Natural killer cell treated with Interleukin-12 subunit alpha and Interleukin-12 subunit beta and Interleukin-15 and Interleukin-18, amount 100 ng/mL, for 72 hours (primary cell): Measurements from ENCODE around the gene TMEM63B. TPM values are rescaled to one million over a fixed set of nuclear protein-coding genes. Genes with fewer than 3 reads are reported as not detected.
"Not testable (repeated sequence)": the region's sequence is repeated elsewhere in the genome, so short reads cannot be mapped to it uniquely, and the experiment has no call there.

ENCODE experiments used
- ATAC-seq, 2 donors: fragments of 150-1000 bp; cut with Tn5 transposase in 1 of 2; sonication (Bioruptor Pico), chemical (Tn5 transposase) in 1 of 2; 2 replicates each; pipeline ENCODE4 v1.10.0; 2021
- DNase-seq: peaks from one replicate; pipeline ENCODE4 v3.0.0; 2022; ENCODE audit warnings: low spot score
- H3K27ac Mint-ChIP-seq, 2 donors: 1 replicate in 1 of 2; 2 replicates in 1 of 2; pipeline ENCODE4 v1.8.0; 2022; ENCODE audit warnings: mixed read lengths in 2 of 2, mild to moderate bottlenecking in 1 of 2, moderate library complexity in 1 of 2
- H3K27me3 Mint-ChIP-seq, 2 donors: 1 replicate in 1 of 2; 2 replicates in 1 of 2; pipeline ENCODE4 v1.8.0; 2022; ENCODE audit warnings: mixed read lengths in 2 of 2
- H3K36me3 Mint-ChIP-seq: one replicate; pipeline ENCODE4 v1.8.0; 2022; ENCODE audit warnings: mixed read lengths
- H3K4me1 Mint-ChIP-seq, 2 donors: 1 replicate in 1 of 2; 2 replicates in 1 of 2; pipeline ENCODE4 v1.8.0; 2022; ENCODE audit warnings: low read depth in 2 of 2, mixed read lengths in 2 of 2, mild to moderate bottlenecking in 1 of 2
- H3K4me3 Mint-ChIP-seq: one replicate; pipeline ENCODE4 v1.8.0; 2022; ENCODE audit warnings: mixed read lengths
- H3K9me3 Mint-ChIP-seq: 2 replicates; pipeline ENCODE4 v1.8.0; 2022; ENCODE audit warnings: mixed read lengths
- total RNA-seq, 2 donors: library from RNA; stranded (reverse); gene quantifications; one replicate each; pipeline ENCODE4 v1.2.3, GENCODE V29; 2022

TMEM63B gene
- total RNA-seq, 2 donors from 2014 or later = 21.2 to 22.2 TPM

GRCh38 chr6:44181784-44182183 is 54.4 kb downstream of the TMEM63B start:
- H3K9me3 Mint-ChIP-seq, H3K27me3 Mint-ChIP-seq, H3K27ac Mint-ChIP-seq, ATAC-seq, DNase-seq, H3K36me3 Mint-ChIP-seq, H3K4me3 Mint-ChIP-seq: not testable (repeated sequence)
- peaks cover 0 to 12% of the 10 kb centered on the region in 2 donors for H3K4me1 Mint-ChIP-seq

GRCh38 chr6:44182911-44183390 is 55.6 kb downstream of the TMEM63B start:
- Mint-ChIP-seq H3K4me3 (no peak overlapping the region), H3K9me3 (no peaks in the 10 kb centered on the region), H3K27ac (no peak overlapping the region), H3K4me1 (peaks cover 0 to 5% of the 10 kb centered on the region in 2 donors), H3K36me3 (no peaks in the 10 kb centered on the region), H3K27me3 (peaks cover 8 to 10% of the 10 kb centered on the region in 2 donors)
- no peak for DNase-seq
- no peak for ATAC-seq

DNA sequence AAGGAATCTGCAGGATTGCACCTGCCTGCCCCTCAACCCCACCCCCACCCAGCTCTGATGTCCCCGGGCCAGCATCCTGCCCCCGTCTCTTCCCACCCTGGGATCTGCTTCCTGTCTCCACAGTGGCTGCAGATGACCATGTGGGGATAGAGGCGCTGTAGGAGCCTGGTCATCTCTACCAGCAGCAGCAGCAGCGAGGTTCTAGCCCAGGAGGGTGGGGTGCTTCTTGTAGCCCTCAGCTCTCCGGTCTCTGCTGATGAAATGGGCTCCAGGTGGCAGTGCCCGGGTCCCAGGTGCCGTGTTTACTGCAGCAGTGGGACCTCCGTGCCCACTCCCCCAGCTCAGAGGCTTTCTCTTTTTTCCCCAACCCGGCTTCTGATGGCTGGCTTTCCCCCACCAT is 56.4 kb downstream of the TMEM63B start:
- H3K27ac Mint-ChIP-seq = no peak overlapping the region
- H3K9me3 Mint-ChIP-seq = no peaks in the 10 kb centered on the region
- H3K36me3 Mint-ChIP-seq = no peaks in the 10 kb centered on the region
- peaks cover 0 to 5% of the 10 kb centered on the region in 2 donors for H3K4me1 Mint-ChIP-seq
- peaks cover 8 to 10% of the 10 kb centered on the region in 2 donors for H3K27me3 Mint-ChIP-seq
- DNase-seq (no peak), ATAC-seq (no peak)
- no peak overlapping the region for H3K4me3 Mint-ChIP-seq

DNA sequence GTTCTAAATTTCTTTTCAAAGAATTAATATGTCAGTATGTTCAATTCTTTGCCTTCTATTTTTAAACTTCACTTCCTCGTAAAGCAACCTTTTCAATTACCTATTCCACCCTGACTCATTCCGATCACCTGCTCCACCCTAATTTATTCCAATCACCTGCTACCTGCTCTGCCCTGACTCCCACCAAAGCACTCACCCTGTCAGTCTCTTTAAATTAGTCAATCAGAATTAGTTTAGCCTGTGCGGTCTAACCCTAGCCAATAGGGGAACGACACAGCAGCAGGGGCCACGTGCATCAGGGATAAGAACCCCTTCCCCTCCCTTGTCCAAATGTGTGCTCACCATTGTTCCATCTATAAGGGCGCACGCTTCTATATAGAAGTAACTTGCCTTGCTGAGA is 58.0 kb downstream of the TMEM63B start:
- H3K36me3 Mint-ChIP-seq, DNase-seq, H3K27ac Mint-ChIP-seq, H3K4me1 Mint-ChIP-seq, H3K9me3 Mint-ChIP-seq, H3K4me3 Mint-ChIP-seq, ATAC-seq: not testable (repeated sequence)
- H3K27me3 Mint-ChIP-seq = peaks cover 8 to 12% of the 10 kb centered on the region in 2 donors

- Mint-ChIP-seq H3K4me3 (no peak overlapping the region), H3K27me3 (peaks cover 8 to 12% of the 10 kb centered on the region in 2 donors), H3K27ac (no peak overlapping the region)
Observed at GRCh38 chr6:44185953-44186634, 58.7 kb downstream of the TMEM63B start.

GRCh38 chr6:44186635-44187025 is 59.3 kb downstream of the TMEM63B start:
- no peak for ATAC-seq
- no peak overlapping the region for H3K27ac Mint-ChIP-seq
- peaks cover 8 to 12% of the 10 kb centered on the region in 2 donors for H3K27me3 Mint-ChIP-seq
- DNase-seq = no peak
- H3K4me1 Mint-ChIP-seq = peaks cover 0 to 5% of the 10 kb centered on the region in 2 donors
- no peaks in the 10 kb centered on the region for H3K36me3 Mint-ChIP-seq
- no peak overlapping the region for H3K4me3 Mint-ChIP-seq
- no peaks in the 10 kb centered on the region for H3K9me3 Mint-ChIP-seq

More at GRCh38 chr6:44185953-44186634, 58.7 kb downstream of the TMEM63B start:
- ATAC-seq (peak in 1 of 2 donors; percentile 12), DNase-seq (no peak)
- Mint-ChIP-seq H3K4me1 (peaks cover 0 to 5% of the 10 kb centered on the region in 2 donors), H3K36me3 (no peaks in the 10 kb centered on the region), H3K9me3 (no peaks in the 10 kb centered on the region)

DNA sequence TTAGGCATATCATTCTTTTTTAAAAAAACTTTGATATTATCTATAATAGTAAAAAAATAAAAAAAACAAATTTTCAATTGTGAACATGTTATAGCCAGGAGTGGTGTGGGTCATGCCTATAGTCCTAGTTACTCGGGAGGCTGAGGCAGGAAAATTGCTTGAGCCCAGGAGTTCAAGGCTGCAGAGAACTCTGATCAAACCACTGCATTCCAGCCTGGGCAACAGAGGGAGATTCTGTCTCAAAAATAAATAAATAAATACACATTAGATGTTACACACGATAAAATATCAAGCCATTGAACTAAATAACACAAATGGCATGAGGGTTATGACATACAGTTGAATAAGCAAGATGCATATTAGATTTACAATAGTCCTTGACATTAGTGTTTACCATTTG is 61.5 kb downstream of the TMEM63B start:
- no peak overlapping the region for H3K4me3 Mint-ChIP-seq
- ATAC-seq (no peak), DNase-seq (no peak)
- no peak overlapping the region for H3K27ac Mint-ChIP-seq
- H3K9me3 Mint-ChIP-seq = no peaks in the 10 kb centered on the region
- H3K4me1 Mint-ChIP-seq = peaks cover 7 to 16% of the 10 kb centered on the region in 2 donors
- H3K36me3 Mint-ChIP-seq = no peaks in the 10 kb centered on the region
- peaks cover 18 to 25% of the 10 kb centered on the region in 2 donors for H3K27me3 Mint-ChIP-seq

GRCh38 chr6:44189257-44189656 is 61.9 kb downstream of the TMEM63B start:
- ATAC-seq (no peak), DNase-seq (no peak)
- Mint-ChIP-seq H3K36me3 (no peaks in the 10 kb centered on the region), H3K4me3 (no peak overlapping the region), H3K27me3 (peaks cover 18 to 25% of the 10 kb centered on the region in 2 donors), H3K4me1 (peaks cover 7 to 16% of the 10 kb centered on the region in 2 donors), H3K27ac (no peak overlapping the region), H3K9me3 (no peaks in the 10 kb centered on the region)

DNA sequence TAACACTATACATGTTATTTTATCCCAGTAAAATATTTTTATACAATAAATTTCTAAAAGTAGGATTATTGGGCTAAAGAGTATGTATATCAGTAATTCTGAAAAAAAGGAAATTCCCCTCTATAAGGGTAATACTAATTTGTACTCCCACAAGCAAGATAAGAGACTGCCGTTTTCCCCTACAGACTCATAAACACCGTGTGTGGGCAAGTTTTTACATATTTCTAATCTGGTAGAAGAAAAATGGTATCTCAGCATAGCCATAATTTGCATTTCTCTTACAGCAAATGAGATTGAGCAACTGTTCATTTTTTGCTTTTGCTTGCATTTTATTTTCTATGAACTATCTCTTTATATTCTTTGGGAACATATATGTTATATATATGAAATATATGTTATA is 63.4 kb downstream of the TMEM63B start:
- Mint-ChIP-seq H3K9me3 (no peaks in the 10 kb centered on the region), H3K36me3 (no peaks in the 10 kb centered on the region)

DNA sequence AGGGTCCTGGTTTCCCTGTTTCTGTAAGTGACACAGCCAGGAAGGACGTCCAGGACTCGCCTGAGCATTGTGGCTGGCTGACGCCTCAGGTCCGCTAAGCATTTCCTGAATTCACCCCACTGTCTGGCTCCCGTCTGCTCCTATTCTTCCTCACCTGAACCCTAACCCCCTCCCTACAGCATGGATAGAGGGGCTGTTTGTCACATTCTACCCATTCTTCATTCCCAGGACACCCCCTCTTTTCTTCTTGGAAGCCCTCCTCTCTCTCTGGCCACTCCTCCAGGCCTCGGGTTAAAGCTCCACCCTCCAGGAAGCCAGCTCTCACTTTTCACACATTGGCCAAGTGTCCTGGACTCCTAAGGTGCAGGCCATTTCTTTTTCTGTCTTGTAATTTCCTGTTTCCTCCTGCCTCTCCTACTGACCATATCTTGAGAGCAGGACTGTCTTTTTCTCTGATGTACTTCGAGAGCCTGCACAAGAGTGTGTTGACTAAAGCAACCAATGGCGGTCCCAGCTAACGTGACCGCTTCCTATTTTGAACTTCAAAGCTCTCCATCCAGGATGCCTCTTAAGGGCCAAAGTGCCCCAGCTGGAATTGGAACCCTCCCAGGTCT is 65.2 kb downstream of the TMEM63B start:
- Mint-ChIP-seq H3K27ac (peak overlapping the region in 1 of 2 donors; percentile 5), H3K4me3 (peak overlapping the region; percentile 28), H3K36me3 (no peaks in the 10 kb centered on the region), H3K4me1 (peaks cover 7 to 11% of the 10 kb centered on the region in 2 donors), H3K9me3 (no peaks in the 10 kb centered on the region), H3K27me3 (peaks cover 9 to 17% of the 10 kb centered on the region in 2 donors)
- no peak for DNase-seq
- ATAC-seq = peak in 1 of 2 donors; percentile 36

More for the DNA sequence above, 63.4 kb downstream of the TMEM63B start:
- Mint-ChIP-seq H3K27me3 (peaks cover 15 to 25% of the 10 kb centered on the region in 2 donors), H3K4me1 (peaks cover 7 to 16% of the 10 kb centered on the region in 2 donors), H3K27ac (no peak overlapping the region), H3K4me3 (no peak overlapping the region)
- ATAC-seq (no peak), DNase-seq (no peak)

GRCh38 chr6:44193307-44193910 is 66.1 kb downstream of the TMEM63B start:
- Mint-ChIP-seq H3K9me3 (no peaks in the 10 kb centered on the region), H3K36me3 (no peaks in the 10 kb centered on the region), H3K27me3 (peaks cover 9 to 17% of the 10 kb centered on the region in 2 donors), H3K27ac (peak overlapping the region in 1 of 2 donors; percentile 47), H3K4me1 (peaks cover 7 to 11% of the 10 kb centered on the region in 2 donors), H3K4me3 (no peak overlapping the region)
- DNase-seq = no peak
- ATAC-seq = no peak

DNA sequence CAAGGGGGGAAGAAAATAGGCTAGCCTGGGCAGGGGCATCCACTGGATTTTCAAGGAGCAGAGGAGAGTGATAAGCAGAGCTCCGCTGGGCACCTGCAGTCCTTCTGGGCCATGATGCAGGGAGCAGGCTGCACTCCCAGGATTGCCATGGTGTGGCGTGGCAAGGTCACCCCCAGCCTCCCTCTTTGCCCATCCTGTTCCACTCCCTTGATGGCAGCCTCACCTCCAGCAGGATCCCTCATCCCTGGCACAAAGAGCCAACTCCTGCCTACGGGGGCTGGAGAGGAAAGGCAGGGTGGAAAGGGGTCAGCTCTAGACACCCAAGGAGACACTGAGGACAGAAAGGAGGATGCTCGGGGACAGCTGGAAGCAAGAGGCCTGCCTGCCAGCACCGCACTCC is 67.0 kb downstream of the TMEM63B start:
- ATAC-seq (peak in 1 of 2 donors; percentile 6), DNase-seq (no peak)
- H3K9me3 Mint-ChIP-seq = no peaks in the 10 kb centered on the region
- no peaks in the 10 kb centered on the region for H3K36me3 Mint-ChIP-seq
- peak overlapping the region in 1 of 2 donors; percentile 47 for H3K27ac Mint-ChIP-seq
- peaks cover 12 to 17% of the 10 kb centered on the region in 2 donors for H3K27me3 Mint-ChIP-seq
- H3K4me1 Mint-ChIP-seq = peaks cover 7 to 11% of the 10 kb centered on the region in 2 donors
- H3K4me3 Mint-ChIP-seq = no peak overlapping the region

GRCh38 chr6:44196351-44196750 is 69.0 kb downstream of the TMEM63B start:
- H3K36me3 Mint-ChIP-seq, ATAC-seq, H3K27ac Mint-ChIP-seq, H3K9me3 Mint-ChIP-seq, DNase-seq, H3K4me3 Mint-ChIP-seq: not testable (repeated sequence)
- Mint-ChIP-seq H3K4me1 (peaks cover 7 to 11% of the 10 kb centered on the region in 2 donors), H3K27me3 (peaks cover 9 to 17% of the 10 kb centered on the region in 2 donors)

GRCh38 chr6:44198684-44199083 is 71.3 kb downstream of the TMEM63B start:
- H3K4me3 Mint-ChIP-seq = no peak overlapping the region
- DNase-seq (no peak), ATAC-seq (no peak)
- H3K9me3 Mint-ChIP-seq = no peaks in the 10 kb centered on the region
- peaks cover 2 to 3% of the 10 kb centered on the region in 2 donors for H3K27me3 Mint-ChIP-seq
- H3K36me3 Mint-ChIP-seq = no peaks in the 10 kb centered on the region
- no peak overlapping the region for H3K27ac Mint-ChIP-seq
- H3K4me1 Mint-ChIP-seq = no peaks in the 10 kb centered on the region
